ENCODE measurements around the gene VSIG8.

- TF ChIP-seq CTCF (IDR thresholded peaks at IDR 0.05): peak; percentile 14 to 31 (median 22)
- TF ChIP-seq POLR2A (IDR thresholded peaks at IDR 0.05): no peak
These were observed 30.5 kb upstream of the VSIG8 start for GRCh38 chr1:159892944-159893343.
